ENCODE data around the gene CTNNBL1. TPM values are rescaled to one million over a fixed set of nuclear protein-coding genes. Genes with fewer than 3 reads are reported as not detected.

Gene CTNNBL1
- total RNA-seq, 1 donor from 2014 or later = 60.0 TPM

GRCh38 chr20:37741055-37741454 is 47.2 kb downstream of the CTNNBL1 start:
- no peak overlapping the region for H3K27ac Mint-ChIP-seq
- DNase-seq (ENCODE audit: extremely low spot score, unreplicated experiment) = no peak
- H3K9me3 Mint-ChIP-seq = no peaks in the 10 kb centered on the region
- TF ChIP-seq CTCF (conservative IDR thresholded peaks at IDR 0.05) = no peak
- H3K4me1 Mint-ChIP-seq (ENCODE audit: unreplicated experiment) = no peaks in the 10 kb centered on the region
- no peak overlapping the region for H3K4me3 Mint-ChIP-seq
- H3K27me3 Mint-ChIP-seq = no peaks in the 10 kb centered on the region
- H3K36me3 Mint-ChIP-seq = peaks cover 32% of the 10 kb centered on the region

GRCh38 chr20:37741570-37741969 is 47.7 kb downstream of the CTNNBL1 start:
- H3K27me3 Mint-ChIP-seq = no peaks in the 10 kb centered on the region
- no peak overlapping the region for H3K4me3 Mint-ChIP-seq
- no peak overlapping the region for H3K27ac Mint-ChIP-seq
- no peaks in the 10 kb centered on the region for H3K9me3 Mint-ChIP-seq
- TF ChIP-seq CTCF (conservative IDR thresholded peaks at IDR 0.05) = no peak
- no peaks in the 10 kb centered on the region for H3K4me1 Mint-ChIP-seq (ENCODE audit: unreplicated experiment)
- peaks cover 35% of the 10 kb centered on the region for H3K36me3 Mint-ChIP-seq
- no peak for DNase-seq (ENCODE audit: extremely low spot score, unreplicated experiment)

GRCh38 chr20:37742131-37742530 is 48.3 kb downstream of the CTNNBL1 start:
- no peak for DNase-seq (ENCODE audit: extremely low spot score, unreplicated experiment)
- no peak for TF ChIP-seq CTCF (conservative IDR thresholded peaks at IDR 0.05)
- Mint-ChIP-seq H3K4me3 (no peak overlapping the region), H3K27me3 (no peaks in the 10 kb centered on the region), H3K9me3 (no peaks in the 10 kb centered on the region), H3K36me3 (peaks cover 38% of the 10 kb centered on the region), H3K4me1 (ENCODE audit: unreplicated experiment) (no peaks in the 10 kb centered on the region), H3K27ac (no peak overlapping the region)

GRCh38 chr20:37744347-37744746 is 50.5 kb downstream of the CTNNBL1 start:
- H3K4me3 Mint-ChIP-seq = no peak overlapping the region
- H3K36me3 Mint-ChIP-seq = peaks cover 29% of the 10 kb centered on the region
- no peaks in the 10 kb centered on the region for H3K4me1 Mint-ChIP-seq (ENCODE audit: unreplicated experiment)
- no peaks in the 10 kb centered on the region for H3K27me3 Mint-ChIP-seq
- DNase-seq (ENCODE audit: extremely low spot score, unreplicated experiment) = no peak
- no peaks in the 10 kb centered on the region for H3K9me3 Mint-ChIP-seq
- H3K27ac Mint-ChIP-seq = no peak overlapping the region
- TF ChIP-seq CTCF (conservative IDR thresholded peaks at IDR 0.05) = no peak

- Mint-ChIP-seq H3K27ac (no peak overlapping the region), H3K4me1 (ENCODE audit: unreplicated experiment) (no peaks in the 10 kb centered on the region), H3K36me3 (peaks cover 26% of the 10 kb centered on the region), H3K27me3 (no peaks in the 10 kb centered on the region), H3K4me3 (no peak overlapping the region), H3K9me3 (no peaks in the 10 kb centered on the region)
- DNase-seq (ENCODE audit: extremely low spot score, unreplicated experiment) = no peak
- TF ChIP-seq CTCF (conservative IDR thresholded peaks at IDR 0.05) = no peak
Measured at GRCh38 chr20:37745553-37745952, 51.7 kb downstream of the CTNNBL1 start.

GRCh38 chr20:37748015-37748414 is 54.2 kb downstream of the CTNNBL1 start:
- TF ChIP-seq CTCF (conservative IDR thresholded peaks at IDR 0.05) = no peak
- no peak overlapping the region for H3K4me3 Mint-ChIP-seq
- no peak for DNase-seq (ENCODE audit: extremely low spot score, unreplicated experiment)
- peaks cover 34% of the 10 kb centered on the region for H3K36me3 Mint-ChIP-seq
- H3K4me1 Mint-ChIP-seq (ENCODE audit: unreplicated experiment) = no peaks in the 10 kb centered on the region
- H3K27ac Mint-ChIP-seq = no peak overlapping the region
- H3K9me3 Mint-ChIP-seq = no peaks in the 10 kb centered on the region
- no peaks in the 10 kb centered on the region for H3K27me3 Mint-ChIP-seq

Data from type B pancreatic cell (in vitro differentiated cells).